Gastrocnemius medialis (tissue), 4 donors: ENCODE results near the gene IFT88.
A peak's percentile ranks its signal among the peaks of the same experiment; 100 is the strongest.

ENCODE experiments used
- CTCF ChIP-seq, 5 experiments: fragments of 450-650 bp in 3 of 5; fragments of 200-600 bp in 2 of 5; sonication (generic) in 2 of 5; IDR thresholded peaks in 4 of 5; conservative IDR thresholded peaks in 1 of 5; 1 replicate in 4 of 5; 2 replicates in 1 of 5; pipeline ENCODE4 v1.5.1; 2016 to 2019; ENCODE audit warnings: antibody characterized with exemption in 5 of 5, mild to moderate bottlenecking in 3 of 5, moderate library complexity in 3 of 5
- POLR2A ChIP-seq, 2 donors: fragments of 450-650 bp; IDR thresholded peaks; one replicate each; pipeline ENCODE4 v1.6.1; 2017; ENCODE audit warnings: antibody characterized with exemption in 2 of 2, mild to moderate bottlenecking in 2 of 2, moderate library complexity in 2 of 2

- TF ChIP-seq CTCF (IDR thresholded peaks at IDR 0.05 in 4 of 5, conservative IDR thresholded peaks at IDR 0.05 in 1 of 5) (no peak), POLR2A (IDR thresholded peaks at IDR 0.05) (peak; percentile 29 to 48)
Measured at GRCh38 chr13:20719783-20720182, 152.8 kb downstream of the IFT88 start.
